ENCODE data around the gene ST3GAL4. TPM values are rescaled to one million over a fixed set of nuclear protein-coding genes. Genes with fewer than 3 reads are reported as not detected.
"Not testable (repeated sequence)": the region's sequence is repeated elsewhere in the genome, so short reads cannot be mapped to it uniquely, and the experiment has no call there.

Gene ST3GAL4
- polyA plus RNA-seq, 1 donor (not counting 4 experiments of a cell fraction or from before 2014, with no cell fraction given), result 24.6 TPM

DNA sequence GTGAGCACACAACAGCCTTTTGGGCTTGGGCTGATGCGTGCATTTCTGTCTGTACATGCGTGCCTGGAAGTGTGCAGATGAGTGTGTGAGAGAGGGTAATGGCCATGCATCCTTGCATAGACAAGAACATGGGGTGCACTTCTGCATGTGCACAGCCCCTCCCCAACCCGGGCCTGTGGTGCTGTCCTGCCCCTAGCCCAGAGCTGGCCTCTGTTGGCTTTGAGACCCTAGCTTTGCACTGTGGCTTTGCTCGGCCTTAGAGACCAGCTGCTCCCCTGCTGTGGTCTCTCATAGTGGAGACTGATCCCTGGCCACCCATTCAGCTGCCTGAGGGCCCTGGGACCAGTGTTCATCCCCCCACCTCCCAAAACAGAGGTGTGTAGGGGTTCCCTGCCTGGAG lies 25.4 kb downstream of the ST3GAL4 start:
- FAIRE-seq (no peak), DNase-seq (ENCODE audit: low read depth, low spot score) (no peak)
- Histone ChIP-seq H3K9ac (ENCODE audit: control insufficient read depth, extremely low read depth, insufficient read depth, low read length) (no peak overlapping the region), H4K20me1 (ENCODE audit: control insufficient read depth, extremely low read depth, insufficient read depth, low read length) (no peaks in the 10 kb centered on the region), H3K9me3 (ENCODE audit: control insufficient read depth, low read depth, low read length) (no peaks in the 10 kb centered on the region), H3K79me2 (ENCODE audit: control insufficient read depth, insufficient read depth, low read length) (peaks cover 30% of the 10 kb centered on the region), H3K4me2 (ENCODE audit: control insufficient read depth, extremely low read depth, insufficient read depth, low read depth, low read length) (no peak overlapping the region), H3K9me1 (ENCODE audit: control insufficient read depth, extremely low read depth, insufficient read depth, low read length) (peaks cover 2% of the 10 kb centered on the region), H3K4me3 (ENCODE audit: control insufficient read depth in 2 of 3, extremely low read depth in 1 of 3, insufficient read depth in 2 of 3, low read depth in 1 of 3, low read length in 3 of 3) (no peak overlapping the region), H2AFZ (ENCODE audit: control insufficient read depth, low read length) (no peak overlapping the region), H3K27ac (ENCODE audit: control insufficient read depth, insufficient read depth, low read length) (no peak overlapping the region), H3K4me1 (ENCODE audit: control insufficient read depth, extremely low read depth, insufficient read depth, low read length) (no peaks in the 10 kb centered on the region), H3K27me3 (ENCODE audit: control insufficient read depth, extremely low read depth, insufficient read depth, low read length) (no peaks in the 10 kb centered on the region), H3K36me3 (ENCODE audit: control insufficient read depth in 2 of 2, extremely low read depth in 1 of 2, insufficient read depth in 2 of 2, low read length in 2 of 2) (peaks cover 0 to 2% of the 10 kb centered on the region in 2 experiments)
- dilution Hi-C loops (cut with MboI; ENCODE audit: extremely low pct_ligation_motif_present, low sequenced_read_pairs), result no loop called here
- TF ChIP-seq CTCF (optimal IDR thresholded peaks at IDR 0.05 in 1 of 3, IDR thresholded peaks at IDR 0.05 in 1 of 3, conservative IDR thresholded peaks at IDR 0.05 in 1 of 3; ENCODE audit: extremely low read depth in 1 of 3, insufficient read depth in 2 of 3, low read length in 3 of 3) (no peak), EZH2 (IDR thresholded peaks at IDR 0.05; ENCODE audit: low read length) (no peak)

- H2AFZ ChIP-seq (ENCODE audit: control insufficient read depth, low read length); H3K27me3 ChIP-seq (ENCODE audit: control insufficient read depth, extremely low read depth, insufficient read depth, low read length); H4K20me1 ChIP-seq (ENCODE audit: control insufficient read depth, extremely low read depth, insufficient read depth, low read length); H3K4me1 ChIP-seq (ENCODE audit: control insufficient read depth, extremely low read depth, insufficient read depth, low read length); FAIRE-seq; H3K27ac ChIP-seq (ENCODE audit: control insufficient read depth, insufficient read depth, low read length); DNase-seq (ENCODE audit: low read depth, low spot score); H3K9ac ChIP-seq (ENCODE audit: control insufficient read depth, extremely low read depth, insufficient read depth, low read length); H3K9me3 ChIP-seq (ENCODE audit: control insufficient read depth, low read depth, low read length); H3K4me2 ChIP-seq (ENCODE audit: control insufficient read depth, extremely low read depth, insufficient read depth, low read depth, low read length); dilution Hi-C loops (cut with MboI; ENCODE audit: extremely low pct_ligation_motif_present, low sequenced_read_pairs); H3K4me3 ChIP-seq (ENCODE audit: control insufficient read depth in 2 of 3, extremely low read depth in 1 of 3, insufficient read depth in 2 of 3, low read depth in 1 of 3, low read length in 3 of 3); H3K36me3 ChIP-seq (ENCODE audit: control insufficient read depth in 2 of 2, extremely low read depth in 1 of 2, insufficient read depth in 2 of 2, low read length in 2 of 2); H3K9me1 ChIP-seq (ENCODE audit: control insufficient read depth, extremely low read depth, insufficient read depth, low read length): not testable (repeated sequence)
- peaks cover 34% of the 10 kb centered on the region for H3K79me2 ChIP-seq (ENCODE audit: control insufficient read depth, insufficient read depth, low read length)
These were observed 26.5 kb downstream of the ST3GAL4 start for GRCh38 chr11:126381960-126382359.

GRCh38 chr11:126382641-126383040 lies 27.2 kb downstream of the ST3GAL4 start:
- not testable (repeated sequence) for FAIRE-seq; H3K4me3 ChIP-seq (ENCODE audit: control insufficient read depth in 2 of 3, extremely low read depth in 1 of 3, insufficient read depth in 2 of 3, low read depth in 1 of 3, low read length in 3 of 3)
- H3K79me2 ChIP-seq (ENCODE audit: control insufficient read depth, insufficient read depth, low read length), result peaks cover 36% of the 10 kb centered on the region

More at GRCh38 chr11:126382641-126383040, 27.2 kb downstream of the ST3GAL4 start:
- H3K36me3 ChIP-seq (ENCODE audit: control insufficient read depth in 2 of 2, extremely low read depth in 1 of 2, insufficient read depth in 2 of 2, low read length in 2 of 2); H3K27me3 ChIP-seq (ENCODE audit: control insufficient read depth, extremely low read depth, insufficient read depth, low read length); H4K20me1 ChIP-seq (ENCODE audit: control insufficient read depth, extremely low read depth, insufficient read depth, low read length); H3K9ac ChIP-seq (ENCODE audit: control insufficient read depth, extremely low read depth, insufficient read depth, low read length); H3K9me3 ChIP-seq (ENCODE audit: control insufficient read depth, low read depth, low read length); H3K4me2 ChIP-seq (ENCODE audit: control insufficient read depth, extremely low read depth, insufficient read depth, low read depth, low read length); H3K9me1 ChIP-seq (ENCODE audit: control insufficient read depth, extremely low read depth, insufficient read depth, low read length); dilution Hi-C loops (cut with MboI; ENCODE audit: extremely low pct_ligation_motif_present, low sequenced_read_pairs); H2AFZ ChIP-seq (ENCODE audit: control insufficient read depth, low read length); DNase-seq (ENCODE audit: low read depth, low spot score); H3K27ac ChIP-seq (ENCODE audit: control insufficient read depth, insufficient read depth, low read length): not testable (repeated sequence)
- H3K4me1 ChIP-seq (ENCODE audit: control insufficient read depth, extremely low read depth, insufficient read depth, low read length), result peaks cover 11% of the 10 kb centered on the region
